ENCODE data around the gene DPP10.

The DPP10 gene

DNA sequence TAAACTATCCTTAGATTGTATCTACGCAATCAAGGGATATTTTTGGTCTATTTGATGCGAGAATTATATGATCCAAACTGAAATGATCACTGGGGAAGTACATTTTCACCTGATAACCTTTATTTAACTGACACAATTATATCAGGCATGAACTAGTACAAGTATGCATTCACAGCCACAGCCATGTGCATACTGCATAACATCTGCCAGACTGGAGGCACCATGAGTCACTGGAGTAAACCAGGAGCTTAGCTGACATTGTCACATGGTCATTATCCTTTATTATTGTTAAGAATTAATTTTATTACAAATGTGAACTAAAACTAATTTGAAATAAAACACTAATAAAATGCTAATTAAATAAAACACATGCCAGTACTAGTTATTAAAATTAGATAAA is 1127.1 kb downstream of the DPP10 start:
- Histone ChIP-seq H2BK120ac (ENCODE audit: low read depth, low read length) (no peak overlapping the region), H3K36me3 (replicated peaks in 1 of 2; ENCODE audit: control insufficient read depth in 2 of 2, insufficient read depth in 2 of 2, low read length in 2 of 2) (no peaks in the 10 kb centered on the region), H3K4me2 (ENCODE audit: insufficient read depth, low read length, poor library complexity, severe bottlenecking) (no peak overlapping the region), H3K9me3 (replicated peaks in 1 of 2; ENCODE audit: control insufficient read depth in 2 of 2, insufficient read depth in 1 of 2, low read depth in 1 of 2, low read length in 2 of 2) (no peaks in the 10 kb centered on the region), H2BK12ac (ENCODE audit: low read length) (no peak overlapping the region), H3K9ac (ENCODE audit: low read depth, low read length, poor library complexity) (no peak overlapping the region), H2AFZ (ENCODE audit: low read length) (no peak overlapping the region), H2BK15ac (ENCODE audit: low read length) (no peak overlapping the region), H3K18ac (ENCODE audit: low read length) (no peak overlapping the region), H3K27ac (replicated peaks; ENCODE audit: low read length) (no peak overlapping the region), H3K23ac (ENCODE audit: low read depth, low read length, poor library complexity) (no peak overlapping the region), H3K79me1 (ENCODE audit: low read depth, low read length) (no peaks in the 10 kb centered on the region), H3K4me3 (ENCODE audit: low read length in 2 of 2) (no peak overlapping the region), H2AK5ac (ENCODE audit: low read depth, low read length) (no peak overlapping the region), H2BK5ac (ENCODE audit: low read length) (no peak overlapping the region), H3K27me3 (ENCODE audit: control insufficient read depth in 3 of 3, insufficient read depth in 3 of 3, low read depth in 1 of 3, low read length in 3 of 3) (no peaks in the 10 kb centered on the region), H3K4me1 (ENCODE audit: control insufficient read depth in 2 of 2, insufficient read depth in 1 of 2, low read depth in 1 of 2, low read length in 2 of 2) (no peaks in the 10 kb centered on the region), H4K8ac (ENCODE audit: low read depth, low read length) (no peak overlapping the region), H3K14ac (ENCODE audit: low read length) (no peak overlapping the region), H3K4ac (ENCODE audit: low read length) (no peak overlapping the region), H4K91ac (ENCODE audit: low read depth, low read length, poor library complexity) (no peak overlapping the region)
- DNase-seq (ENCODE audit: low spot score), result no peak
- WGBS, 2 donors (ENCODE audit: extremely low coverage in 2 of 2, insufficient read length in 2 of 2, insufficient replicate concordance in 1 of 2), result no CpG with 5 or more reads among the region's 2 CpGs

GRCh38 chr2:115572746-115573145 is 1130.3 kb downstream of the DPP10 start:
- no peak overlapping the region for H3K23ac ChIP-seq (ENCODE audit: low read depth, low read length, poor library complexity)
- H2BK5ac ChIP-seq (ENCODE audit: low read length), result no peak overlapping the region
- H4K8ac ChIP-seq (ENCODE audit: low read depth, low read length), result no peak overlapping the region
- H2AFZ ChIP-seq (ENCODE audit: low read length), result no peak overlapping the region
- H2BK15ac ChIP-seq (ENCODE audit: low read length), result no peak overlapping the region
- H3K36me3 ChIP-seq (replicated peaks in 1 of 2; ENCODE audit: control insufficient read depth in 2 of 2, insufficient read depth in 2 of 2, low read length in 2 of 2), result no peaks in the 10 kb centered on the region
- H3K27me3 ChIP-seq (ENCODE audit: control insufficient read depth in 3 of 3, insufficient read depth in 3 of 3, low read depth in 1 of 3, low read length in 3 of 3), result no peaks in the 10 kb centered on the region
- H3K4me1 ChIP-seq (ENCODE audit: control insufficient read depth in 2 of 2, insufficient read depth in 1 of 2, low read depth in 1 of 2, low read length in 2 of 2), result no peaks in the 10 kb centered on the region
- H2AK5ac ChIP-seq (ENCODE audit: low read depth, low read length), result no peak overlapping the region
- H4K91ac ChIP-seq (ENCODE audit: low read depth, low read length, poor library complexity), result no peak overlapping the region
- no peak overlapping the region for H2BK120ac ChIP-seq (ENCODE audit: low read depth, low read length)
- no peak overlapping the region for H2BK12ac ChIP-seq (ENCODE audit: low read length)
- DNase-seq (ENCODE audit: low spot score), result no peak
- H3K9me3 ChIP-seq (replicated peaks in 1 of 2; ENCODE audit: control insufficient read depth in 2 of 2, insufficient read depth in 1 of 2, low read depth in 1 of 2, low read length in 2 of 2), result no peaks in the 10 kb centered on the region
- H3K18ac ChIP-seq (ENCODE audit: low read length), result no peak overlapping the region
- no peak overlapping the region for H3K4me2 ChIP-seq (ENCODE audit: insufficient read depth, low read length, poor library complexity, severe bottlenecking)
- H3K79me1 ChIP-seq (ENCODE audit: low read depth, low read length), result no peaks in the 10 kb centered on the region
- no peak overlapping the region for H3K9ac ChIP-seq (ENCODE audit: low read depth, low read length, poor library complexity)
- no peak overlapping the region for H3K14ac ChIP-seq (ENCODE audit: low read length)
- no peak overlapping the region for H3K4me3 ChIP-seq (ENCODE audit: low read length in 2 of 2)
- no peak overlapping the region for H3K4ac ChIP-seq (ENCODE audit: low read length)
- no peak overlapping the region for H3K27ac ChIP-seq (replicated peaks; ENCODE audit: low read length)

GRCh38 chr2:115573756-115574155 is 1131.3 kb downstream of the DPP10 start:
- Histone ChIP-seq H3K4ac (ENCODE audit: low read length) (no peak overlapping the region), H2AK5ac (ENCODE audit: low read depth, low read length) (no peak overlapping the region), H2BK12ac (ENCODE audit: low read length) (no peak overlapping the region), H2BK15ac (ENCODE audit: low read length) (no peak overlapping the region), H3K14ac (ENCODE audit: low read length) (no peak overlapping the region), H3K18ac (ENCODE audit: low read length) (no peak overlapping the region), H3K4me3 (ENCODE audit: low read length in 2 of 2) (no peak overlapping the region), H2BK120ac (ENCODE audit: low read depth, low read length) (no peak overlapping the region), H2BK5ac (ENCODE audit: low read length) (no peak overlapping the region), H3K4me1 (ENCODE audit: control insufficient read depth in 2 of 2, insufficient read depth in 1 of 2, low read depth in 1 of 2, low read length in 2 of 2) (no peaks in the 10 kb centered on the region), H3K9me3 (replicated peaks in 1 of 2; ENCODE audit: control insufficient read depth in 2 of 2, insufficient read depth in 1 of 2, low read depth in 1 of 2, low read length in 2 of 2) (no peaks in the 10 kb centered on the region), H3K4me2 (ENCODE audit: insufficient read depth, low read length, poor library complexity, severe bottlenecking) (no peak overlapping the region), H2AFZ (ENCODE audit: low read length) (no peak overlapping the region), H3K36me3 (replicated peaks in 1 of 2; ENCODE audit: control insufficient read depth in 2 of 2, insufficient read depth in 2 of 2, low read length in 2 of 2) (no peaks in the 10 kb centered on the region), H3K27ac (replicated peaks; ENCODE audit: low read length) (no peak overlapping the region), H3K79me1 (ENCODE audit: low read depth, low read length) (no peaks in the 10 kb centered on the region), H4K8ac (ENCODE audit: low read depth, low read length) (no peak overlapping the region), H3K9ac (ENCODE audit: low read depth, low read length, poor library complexity) (no peak overlapping the region), H3K23ac (ENCODE audit: low read depth, low read length, poor library complexity) (no peak overlapping the region), H4K91ac (ENCODE audit: low read depth, low read length, poor library complexity) (no peak overlapping the region), H3K27me3 (ENCODE audit: control insufficient read depth in 3 of 3, insufficient read depth in 3 of 3, low read depth in 1 of 3, low read length in 3 of 3) (no peaks in the 10 kb centered on the region)
- DNase-seq (ENCODE audit: low spot score), result no peak
- WGBS, 2 donors (ENCODE audit: extremely low coverage in 2 of 2, insufficient read length in 2 of 2, insufficient replicate concordance in 1 of 2), result no CpG with 5 or more reads among the region's 4 CpGs

DNA sequence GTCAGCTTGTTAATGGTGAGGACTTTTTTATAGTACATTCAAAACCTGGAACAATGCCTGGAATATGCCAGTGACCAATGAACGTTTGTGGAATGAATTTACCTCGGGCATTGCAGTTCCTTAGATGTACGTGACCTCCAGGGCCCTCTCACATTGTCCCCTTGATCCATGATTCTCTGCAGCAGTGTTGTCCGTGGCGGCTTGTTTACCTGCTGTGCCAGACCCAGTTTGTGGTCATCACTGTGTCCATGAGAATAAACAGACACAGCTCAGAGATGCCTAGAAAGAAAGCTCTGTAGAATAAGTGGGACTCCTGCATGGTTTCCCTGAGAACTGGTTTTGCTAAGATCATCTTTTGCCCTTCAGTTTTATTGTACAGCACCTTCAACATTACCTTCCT is 1132.2 kb downstream of the DPP10 start:
- Histone ChIP-seq H3K18ac (ENCODE audit: low read length) (no peak overlapping the region), H2AFZ (ENCODE audit: low read length) (no peak overlapping the region), H2AK5ac (ENCODE audit: low read depth, low read length) (no peak overlapping the region), H4K91ac (ENCODE audit: low read depth, low read length, poor library complexity) (no peak overlapping the region), H4K8ac (ENCODE audit: low read depth, low read length) (no peak overlapping the region), H3K4me2 (ENCODE audit: insufficient read depth, low read length, poor library complexity, severe bottlenecking) (no peak overlapping the region), H3K23ac (ENCODE audit: low read depth, low read length, poor library complexity) (no peak overlapping the region), H3K4ac (ENCODE audit: low read length) (no peak overlapping the region), H3K4me3 (ENCODE audit: low read length in 2 of 2) (no peak overlapping the region), H2BK15ac (ENCODE audit: low read length) (no peak overlapping the region), H2BK120ac (ENCODE audit: low read depth, low read length) (no peak overlapping the region), H2BK12ac (ENCODE audit: low read length) (no peak overlapping the region), H3K4me1 (ENCODE audit: control insufficient read depth in 2 of 2, insufficient read depth in 1 of 2, low read depth in 1 of 2, low read length in 2 of 2) (no peaks in the 10 kb centered on the region), H3K27me3 (ENCODE audit: control insufficient read depth in 3 of 3, insufficient read depth in 3 of 3, low read depth in 1 of 3, low read length in 3 of 3) (no peaks in the 10 kb centered on the region), H3K9ac (ENCODE audit: low read depth, low read length, poor library complexity) (no peak overlapping the region), H3K9me3 (replicated peaks in 1 of 2; ENCODE audit: control insufficient read depth in 2 of 2, insufficient read depth in 1 of 2, low read depth in 1 of 2, low read length in 2 of 2) (no peaks in the 10 kb centered on the region), H3K36me3 (replicated peaks in 1 of 2; ENCODE audit: control insufficient read depth in 2 of 2, insufficient read depth in 2 of 2, low read length in 2 of 2) (no peaks in the 10 kb centered on the region), H2BK5ac (ENCODE audit: low read length) (no peak overlapping the region), H3K14ac (ENCODE audit: low read length) (no peak overlapping the region), H3K79me1 (ENCODE audit: low read depth, low read length) (no peaks in the 10 kb centered on the region), H3K27ac (replicated peaks; ENCODE audit: low read length) (no peak overlapping the region)
- WGBS, 2 donors (ENCODE audit: extremely low coverage in 2 of 2, insufficient read length in 2 of 2, insufficient replicate concordance in 1 of 2), result no CpG with 5 or more reads among the region's 5 CpGs
- DNase-seq (ENCODE audit: low spot score), result no peak
